ENCODE data around the gene SNTB2. TPM values are rescaled to one million over a fixed set of nuclear protein-coding genes. Genes with fewer than 3 reads are reported as not detected.

Gene SNTB2
- total RNA-seq, 1 experiment from 2014 or later, result 60.8 TPM

- no peak for DNase-seq (ENCODE audit: low read depth)
Observed at GRCh38 chr16:69338557-69339288, 151.8 kb downstream of the SNTB2 start.

- DNase-seq (ENCODE audit: low read depth), result peak; percentile 98
Observed at GRCh38 chr16:69339289-69340094, 152.5 kb downstream of the SNTB2 start, which contains the start of the genes COG8 and NIP7. Gene COG8 (minus strand): TSS chr16:69339564. CDS start chr16:69339552, 12 bp downstream. Gene NIP7 (plus strand): TSS chr16:69339772. CDS start chr16:69339830, 58 bp downstream.

GRCh38 chr16:69340095-69340644, 153.2 kb downstream of the SNTB2 start:
- no peak for DNase-seq (ENCODE audit: low read depth)

- no peak for DNase-seq (ENCODE audit: low read depth)
Observed at GRCh38 chr16:69344171-69344570, 157.2 kb downstream of the SNTB2 start.

GRCh38 chr16:69345923-69346322, 159.0 kb downstream of the SNTB2 start:
- no peak for DNase-seq (ENCODE audit: low read depth)

- no peak for DNase-seq (ENCODE audit: low read depth)
Observed at GRCh38 chr16:69346683-69347082, 159.7 kb downstream of the SNTB2 start.

- no peak for DNase-seq (ENCODE audit: low read depth)
Observed at GRCh38 chr16:69348222-69348621, 161.3 kb downstream of the SNTB2 start.

GRCh38 chr16:69349536-69349935, 162.6 kb downstream of the SNTB2 start:
- DNase-seq (ENCODE audit: low read depth), result no peak

GRCh38 chr16:69350536-69351133, 163.7 kb downstream of the SNTB2 start:
- DNase-seq (ENCODE audit: low read depth), result no peak

DNA sequence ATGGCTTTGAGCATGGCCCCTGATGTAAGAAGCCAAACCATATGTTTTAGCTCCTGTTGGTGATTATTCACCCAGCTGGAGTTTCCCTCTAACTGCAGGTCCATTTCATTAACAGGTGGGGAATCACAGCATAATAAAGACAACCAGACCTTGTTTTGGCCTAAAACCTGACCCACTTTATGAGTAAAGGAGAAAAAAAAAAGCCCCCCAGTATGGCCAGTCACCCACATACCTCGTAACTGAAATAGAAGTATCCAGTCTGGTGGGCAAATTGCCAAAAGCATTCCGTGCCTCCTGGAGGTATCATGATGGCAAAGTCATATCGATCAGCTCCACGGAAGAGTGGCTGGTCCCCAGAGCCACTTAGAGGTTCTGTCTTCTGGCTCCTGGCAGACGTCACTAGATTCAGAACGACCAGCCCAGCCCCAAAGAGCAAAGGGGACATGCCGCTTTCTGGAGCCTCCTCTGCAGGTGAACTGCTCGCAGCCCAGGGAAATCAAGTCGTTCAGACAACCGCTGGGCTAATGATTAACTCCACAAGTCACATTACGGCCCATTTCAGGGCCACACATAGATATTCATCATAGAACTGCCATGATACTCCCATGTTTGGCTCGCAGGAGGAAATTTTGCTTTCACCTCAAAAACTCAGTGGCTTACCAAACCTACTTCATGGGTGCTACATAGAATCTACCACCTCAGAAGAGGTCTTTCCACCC, 164.5 kb downstream of the SNTB2 start, which contains the start of gene TMED6:
TMED6 (minus strand) TSS at position 478 of the 719 bp plus-strand sequence; CDS start at position 445, 33 bp downstream.
- DNase-seq (ENCODE audit: low read depth), result no peak

Small RNAs within 50 kb of the gene (small RNA-seq; reads per million reads assigned to genes)
- not detected for gene RF00019
- gene RNU6-22P, result not detected

Other genes starting within 250 kb of the SNTB2 start
- 3.4 and 4.1 TPM in 2 replicates for gene HAS3, start 81.5 kb upstream of the SNTB2 start, total RNA-seq (2014; rRNA removed; shearing (Covaris generic))
- gene CHTF8, start 54.6 kb upstream of the SNTB2 start, total RNA-seq (2014; rRNA removed; shearing (Covaris generic)), result 51.6 and 191 TPM in 2 replicates
- 42.4 and 72.3 TPM in 2 replicates for gene UTP4, start 54.5 kb upstream of the SNTB2 start, total RNA-seq (2014; rRNA removed; shearing (Covaris generic))
- gene VPS4A, start 124.2 kb downstream of the SNTB2 start, total RNA-seq (2014; rRNA removed; shearing (Covaris generic)), result 52.3 and 60.2 TPM in 2 replicates
- gene PDF, start 143.4 kb downstream of the SNTB2 start, total RNA-seq (2014; rRNA removed; shearing (Covaris generic)), result 44.7 and 59.3 TPM in 2 replicates
- gene COG8, start 152.4 kb downstream of the SNTB2 start, total RNA-seq (2014; rRNA removed; shearing (Covaris generic)), result 65.5 and 79.0 TPM in 2 replicates
- gene NIP7, start 152.6 kb downstream of the SNTB2 start, total RNA-seq (2014; rRNA removed; shearing (Covaris generic)), result 70.3 and 76.0 TPM in 2 replicates
- gene TMED6, start 164.6 kb downstream of the SNTB2 start, total RNA-seq (2014; rRNA removed; shearing (Covaris generic)), result 0.11 and 0.23 TPM in 2 replicates
- 9.6 and 15.9 TPM in 2 replicates for gene TERF2, start 198.8 kb downstream of the SNTB2 start, total RNA-seq (2014; rRNA removed; shearing (Covaris generic))
- gene CYB5B, start 237.5 kb downstream of the SNTB2 start, total RNA-seq (2014; rRNA removed; shearing (Covaris generic)), result 112 and 136 TPM in 2 replicates